ENCODE data around the gene NPVF. TPM values are rescaled to one million over a fixed set of nuclear protein-coding genes. Genes with fewer than 3 reads are reported as not detected.

The NPVF gene
- total RNA-seq, 6 donors from 2014 or later, result not detected

DNA sequence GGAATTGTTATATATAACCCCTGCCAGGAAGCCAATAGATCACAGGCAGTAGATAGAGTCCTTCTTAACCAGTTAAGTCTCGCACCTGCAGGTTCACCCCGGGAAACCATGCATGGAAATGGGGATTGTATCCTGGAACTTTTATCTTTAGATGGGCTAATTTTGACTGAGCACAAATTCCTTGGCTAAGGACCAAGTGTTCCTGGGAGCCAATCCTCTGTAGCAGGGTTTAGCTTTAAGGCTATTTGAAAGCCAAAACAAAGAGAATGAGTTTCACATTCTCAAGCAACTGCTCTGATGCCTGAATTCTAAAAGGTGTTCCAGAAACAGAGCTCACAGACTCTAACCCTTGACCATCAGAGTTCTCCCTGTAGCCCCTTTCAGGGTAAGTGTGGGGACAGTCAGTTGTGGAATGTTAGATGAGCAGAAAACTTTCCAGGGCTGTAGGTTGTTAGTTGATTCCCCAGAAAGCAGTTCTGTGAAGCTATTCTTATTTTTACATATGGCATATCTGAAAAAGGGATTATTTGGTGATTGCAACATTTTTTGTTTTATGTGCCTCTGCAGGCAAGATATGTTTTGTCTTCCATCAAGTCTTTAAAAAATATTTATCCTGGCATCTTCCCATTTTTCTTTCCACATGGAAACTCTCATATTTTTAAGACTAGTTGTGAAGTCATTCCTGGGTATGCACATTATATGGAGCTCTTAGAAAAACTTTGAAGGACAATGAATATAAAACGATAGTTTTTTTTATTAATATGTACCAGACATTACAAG lies 16.2 kb upstream of the NPVF start:
- no peaks in the 10 kb centered on the region for H3K36me3 ChIP-seq

DNA sequence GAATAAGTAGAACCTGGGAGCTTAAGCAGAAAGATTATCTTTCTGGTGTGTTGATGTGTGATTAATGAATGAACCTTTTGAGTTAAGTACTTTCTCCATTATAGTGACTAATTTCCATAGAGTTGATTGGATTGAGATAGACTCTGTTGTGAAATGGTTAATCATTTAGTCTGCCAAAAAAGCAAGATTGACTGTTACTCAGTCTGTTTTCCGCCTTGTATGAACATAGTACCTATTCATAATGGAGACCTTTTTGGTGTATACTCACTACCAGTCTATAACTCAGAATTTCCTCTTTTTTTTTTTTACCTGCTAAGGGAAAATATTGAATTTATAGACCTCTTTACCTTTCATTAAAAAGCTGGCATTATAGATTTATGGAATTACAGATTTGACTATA lies 14.4 kb upstream of the NPVF start:
- no peak overlapping the region for H3K27ac ChIP-seq
- 88 to 93% methylated on average over 1 of the region's 1 CpG for WGBS, 2 donors

More for the DNA sequence above, 16.2 kb upstream of the NPVF start:
- ATAC-seq (ENCODE audit: low FRiP score in 2 of 2) (no peak), DNase-seq (no peak)
- Histone ChIP-seq H3K27me3 (no peaks in the 10 kb centered on the region), H3K27ac (no peak overlapping the region), H3K4me1 (no peaks in the 10 kb centered on the region), H3K9me3 (no peaks in the 10 kb centered on the region), H3K4me3 (no peak overlapping the region)
- 43 to 58% methylated on average over 3 of the region's 3 CpGs for WGBS, 2 donors
- TF ChIP-seq POLR2AphosphoS5 (IDR thresholded peaks at IDR 0.05), result no peak
- TF ChIP-seq POLR2A (IDR thresholded peaks at IDR 0.05), result no peak
- no peak for TF ChIP-seq EP300 (IDR thresholded peaks at IDR 0.05)
- TF ChIP-seq CTCF (IDR thresholded peaks at IDR 0.05), result no peak

GRCh38 chr7:25240896-25241295 lies 12.6 kb upstream of the NPVF start:
- no peaks in the 10 kb centered on the region for H3K9me3 ChIP-seq
- H3K27ac ChIP-seq, result no peak overlapping the region
- no peaks in the 10 kb centered on the region for H3K4me1 ChIP-seq
- H3K36me3 ChIP-seq, result no peaks in the 10 kb centered on the region
- no peaks in the 10 kb centered on the region for H3K27me3 ChIP-seq
- no peak overlapping the region for H3K4me3 ChIP-seq
- TF ChIP-seq EP300 (IDR thresholded peaks at IDR 0.05), result no peak
- no peak for TF ChIP-seq POLR2AphosphoS5 (IDR thresholded peaks at IDR 0.05)
- no peak for TF ChIP-seq POLR2A (IDR thresholded peaks at IDR 0.05)
- no peak for TF ChIP-seq CTCF (IDR thresholded peaks at IDR 0.05)
- DNase-seq (no peak), ATAC-seq (ENCODE audit: low FRiP score in 2 of 2) (no peak)

More for the DNA sequence above, 14.4 kb upstream of the NPVF start:
- Histone ChIP-seq H3K4me1 (no peaks in the 10 kb centered on the region), H3K4me3 (no peak overlapping the region), H3K36me3 (no peaks in the 10 kb centered on the region), H3K27me3 (no peaks in the 10 kb centered on the region), H3K9me3 (no peaks in the 10 kb centered on the region)
- DNase-seq (no peak), ATAC-seq (ENCODE audit: low FRiP score in 2 of 2) (no peak)
- TF ChIP-seq POLR2A (IDR thresholded peaks at IDR 0.05) (no peak), CTCF (IDR thresholded peaks at IDR 0.05) (no peak), POLR2AphosphoS5 (IDR thresholded peaks at IDR 0.05) (no peak), EP300 (IDR thresholded peaks at IDR 0.05) (no peak)

DNA sequence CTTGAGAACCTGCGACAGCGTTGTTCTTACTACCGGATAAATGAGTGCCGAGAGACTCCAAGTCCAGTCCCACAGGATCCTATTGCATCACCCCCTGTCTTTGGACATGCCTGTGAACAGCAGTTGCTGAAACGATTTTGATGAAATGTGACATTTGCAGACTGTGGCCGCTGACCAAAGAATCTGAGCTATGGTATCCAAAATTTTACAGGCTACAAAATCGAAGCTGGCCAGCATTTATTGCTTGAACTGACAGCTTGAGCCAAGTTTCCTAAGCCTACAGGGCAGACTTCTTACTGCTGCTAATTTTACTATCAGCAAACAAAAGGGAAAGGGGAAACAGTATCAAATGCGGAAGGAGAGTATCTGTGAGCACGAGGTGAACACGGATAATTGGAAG lies 12.1 kb upstream of the NPVF start:
- peak in 1 of 2 donors; percentile 57 for ATAC-seq (ENCODE audit: low FRiP score in 2 of 2)
- H3K4me1 ChIP-seq, result no peaks in the 10 kb centered on the region

More for the DNA sequence above, 12.1 kb upstream of the NPVF start:
- Histone ChIP-seq H3K36me3 (no peaks in the 10 kb centered on the region), H3K9me3 (no peaks in the 10 kb centered on the region), H3K4me3 (no peak overlapping the region), H3K27ac (no peak overlapping the region), H3K27me3 (no peaks in the 10 kb centered on the region)
- no peak for DNase-seq
- TF ChIP-seq EP300 (IDR thresholded peaks at IDR 0.05), result no peak
- TF ChIP-seq POLR2AphosphoS5 (IDR thresholded peaks at IDR 0.05), result no peak
- no peak for TF ChIP-seq POLR2A (IDR thresholded peaks at IDR 0.05)
- no peak for TF ChIP-seq CTCF (IDR thresholded peaks at IDR 0.05)
- WGBS, 2 donors, result 76 to 79% methylated on average over 10 of the region's 10 CpGs
